OCI-LY3 (cell line): ENCODE results near the gene CCNI.

Source experiments
- CTCF ChIP-seq: fragments of 200-600, 300-600 bp; sonication (generic); IDR thresholded peaks from 2 replicates; pipeline ENCODE4 v1.5.1; 2014; ENCODE audit warnings: antibody characterized with exemption, low read length, low read depth
- EZH2phosphoT487 ChIP-seq: fragments of 200-600 bp; shearing (Covaris generic); IDR thresholded peaks from 2 replicates; pipeline ENCODE4 v1.6.1; 2018; ENCODE audit warnings: antibody characterized with exemption, mixed run types, low read depth

GRCh38 chr4:77100234-77100633, 24.4 kb upstream of the CCNI start:
- TF ChIP-seq CTCF (no peak), EZH2phosphoT487 (no peak)
